BJ (cell line): Measurements from ENCODE around the gene TNK2. TPM values are rescaled to one million over a fixed set of nuclear protein-coding genes. Genes with fewer than 3 reads are reported as not detected.
"Not testable (repeated sequence)": the region's sequence is repeated elsewhere in the genome, so short reads cannot be mapped to it uniquely, and the experiment has no call there.

Experiments used
- CTCF ChIA-PET: fragments of 350-600 bp; formaldehyde crosslinking; extraction: SDS; loops from one replicate; lab custom pipeline; 2021; ENCODE audit warnings: antibody characterized with exemption, inconsistent platforms; lab: Yijun Ruan, JAX
- POLR2A ChIA-PET: fragments of 300-600 bp; sonication (Branson Sonifier 250); formaldehyde crosslinking; extraction: SDS; loops from one replicate; lab custom pipeline; 2021; ENCODE audit warnings: antibody characterized with exemption; lab: Charles Lee
- DNase-seq: peaks from one replicate; pipeline ENCODE4 v3.0.0-alpha.2; 2011; ENCODE audit warnings: low read depth
- H3K27me3 ChIP-seq: 2 replicates; pipeline ENCODE4 v1.6.0; 2011; ENCODE audit warnings: low read length; ENCODE audit not compliant: control insufficient read depth, insufficient read depth
- H3K36me3 ChIP-seq: 2 replicates; pipeline ENCODE4 v1.5.1; 2011; ENCODE audit warnings: low read length; ENCODE audit not compliant: control insufficient read depth, insufficient read depth
- H3K4me3 ChIP-seq: 2 replicates; pipeline ENCODE4 v1.5.1; 2011; ENCODE audit warnings: low read depth, mild to moderate bottlenecking, control low read depth, low read length
- CTCF ChIP-seq: IDR thresholded peaks from 2 replicates; pipeline ENCODE4 v1.5.1; 2011; ENCODE audit warnings: low read depth, mild to moderate bottlenecking, control low read depth, inconsistent platforms, low read length, moderate library complexity; ENCODE audit not compliant: insufficient read depth
- polyA plus RNA-seq: library from polyadenylated mRNA; depleted of rRNA; stranded (reverse); fragments of >200 nt; gene quantifications from 2 replicates; pipeline ENCODE4 v1.2.3, GENCODE V29; 2011

Gene TNK2
- polyA plus RNA-seq, 1 experiment, result 6.3 TPM

GRCh38 chr3:195825191-195825588, 83.2 kb downstream of the TNK2 start:
- CTCF ChIA-PET, result no interaction called here
- no peak overlapping the region for H3K4me3 ChIP-seq
- POLR2A ChIA-PET, result no interaction called here
- no peak for TF ChIP-seq CTCF
- peaks cover 9% of the 10 kb centered on the region; the same call in 1 of the 2 replicates for H3K27me3 ChIP-seq
- H3K36me3 ChIP-seq, result no peaks in the 10 kb centered on the region
- DNase-seq, result no peak

- CTCF ChIA-PET, H3K27me3 ChIP-seq, H3K4me3 ChIP-seq, POLR2A ChIA-PET, DNase-seq, H3K36me3 ChIP-seq: not testable (repeated sequence)
Measured at GRCh38 chr3:195824425-195825190, 83.7 kb downstream of the TNK2 start.

- Histone ChIP-seq H3K4me3 (no peak overlapping the region), H3K36me3 (no peaks in the 10 kb centered on the region), H3K27me3 (peaks cover 9% of the 10 kb centered on the region; the same call in 1 of the 2 replicates)
- CTCF ChIA-PET, result no interaction called here
- TF ChIP-seq CTCF, result no peak
- DNase-seq, result no peak
- POLR2A ChIA-PET, result no interaction called here
Measured at GRCh38 chr3:195823999-195824398, 84.4 kb downstream of the TNK2 start.

- no peak for DNase-seq
- peaks cover 6% of the 10 kb centered on the region; the same call in 1 of the 2 replicates for H3K27me3 ChIP-seq
- H3K36me3 ChIP-seq, result no peaks in the 10 kb centered on the region
- ChIA-PET POLR2A (no interaction called here), CTCF (no interaction called here)
- no peak for TF ChIP-seq CTCF
- H3K4me3 ChIP-seq, result no peak overlapping the region
Measured at GRCh38 chr3:195823280-195823679, 85.1 kb downstream of the TNK2 start.

- peaks cover 6% of the 10 kb centered on the region; the same call in 1 of the 2 replicates for H3K27me3 ChIP-seq
- TF ChIP-seq CTCF, result no peak
- POLR2A ChIA-PET, result no interaction called here
- no peak for DNase-seq
- CTCF ChIA-PET, result interaction anchor here (0.6 to 1.0 kb wide), 2 partner anchors 48 to 72 kb away, joined by 3 read pairs; no protein-coding TSS in a partner anchor
- no peaks in the 10 kb centered on the region for H3K36me3 ChIP-seq
- H3K4me3 ChIP-seq, result no peak overlapping the region
Measured at GRCh38 chr3:195822131-195822696, 86.1 kb downstream of the TNK2 start.
